Stimulated activated CD8-positive, alpha-beta memory T cell treated with anti-CD3 and anti-CD28 coated beads, Interleukin-4, amount 100 ng/mL, for 4 hours (primary cell): ENCODE results near the gene TCF23.
A peak's percentile ranks its signal among the peaks of the same experiment; 100 is the strongest.

Experiments
- DNase-seq, 2 donors: peaks; one replicate each; pipeline ENCODE4 v3.0.0-alpha.2; 2020; ENCODE audit warnings: low read depth in 2 of 2, low spot score in 1 of 2

The TCF23 gene

DNA sequence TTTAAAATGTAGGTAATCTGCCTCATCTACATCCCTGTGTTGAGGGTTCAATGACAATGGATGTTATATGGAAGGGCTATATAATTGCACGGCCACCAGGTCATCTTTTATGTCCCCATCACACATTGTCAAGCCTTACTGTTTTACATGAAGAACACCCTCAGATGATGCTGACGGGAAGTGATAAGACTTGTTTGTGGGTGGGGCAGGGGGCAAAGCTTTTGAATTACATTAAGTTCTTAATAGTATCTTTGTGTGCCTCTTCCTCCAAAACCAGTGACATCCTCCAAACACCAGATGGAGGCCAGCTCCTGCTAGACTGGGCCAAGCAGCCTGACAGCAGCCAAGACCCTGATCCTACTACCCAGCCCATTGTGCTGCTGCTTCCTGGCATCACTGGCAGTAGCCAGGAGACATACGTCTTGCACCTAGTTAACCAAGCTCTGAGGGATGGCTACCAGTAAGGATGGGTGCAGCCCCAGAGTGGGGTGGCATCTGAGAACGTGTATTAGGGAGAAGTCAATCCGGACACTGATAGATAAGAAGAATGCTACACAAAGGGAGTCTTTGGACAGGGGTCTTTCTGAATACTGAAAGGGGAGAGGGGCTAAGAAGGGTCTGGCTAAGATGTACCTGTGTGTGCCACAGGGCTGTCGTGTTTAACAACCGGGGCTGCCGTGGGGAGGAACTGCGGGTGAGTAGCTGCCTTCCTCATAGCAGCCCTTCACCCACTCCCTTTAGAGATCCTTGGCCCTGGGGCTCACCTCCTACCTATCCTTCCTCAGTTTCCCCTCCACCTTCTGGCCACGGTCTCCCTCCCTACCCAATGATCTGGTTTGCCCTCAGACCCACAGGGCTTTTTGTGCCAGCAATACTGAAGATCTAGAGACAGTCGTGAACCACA lies 19.9 kb upstream of the TCF23 start:
- DNase-seq = no peak

DNA sequence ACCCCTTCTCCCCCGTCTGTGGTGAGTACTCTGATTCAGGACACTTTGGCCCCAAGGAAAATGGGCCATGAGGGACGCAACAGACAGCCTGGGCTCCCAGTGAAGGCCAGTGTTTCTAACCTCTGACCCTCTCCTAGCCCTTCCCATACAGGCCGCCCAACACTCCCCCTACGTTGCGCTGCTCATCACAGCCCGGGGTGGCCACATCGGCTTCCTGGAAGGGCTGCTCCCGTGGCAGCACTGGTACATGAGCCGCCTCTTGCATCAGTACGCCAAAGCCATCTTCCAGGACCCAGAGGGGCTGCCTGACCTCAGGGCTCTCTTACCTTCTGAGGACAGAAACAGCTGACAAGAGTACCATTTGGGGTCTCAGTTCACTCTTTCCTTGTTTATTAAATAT lies 18.4 kb upstream of the TCF23 start:
- no peak for DNase-seq

- DNase-seq = no peak
Observed at GRCh38 chr2:27131429-27131828, 17.4 kb upstream of the TCF23 start.

DNA sequence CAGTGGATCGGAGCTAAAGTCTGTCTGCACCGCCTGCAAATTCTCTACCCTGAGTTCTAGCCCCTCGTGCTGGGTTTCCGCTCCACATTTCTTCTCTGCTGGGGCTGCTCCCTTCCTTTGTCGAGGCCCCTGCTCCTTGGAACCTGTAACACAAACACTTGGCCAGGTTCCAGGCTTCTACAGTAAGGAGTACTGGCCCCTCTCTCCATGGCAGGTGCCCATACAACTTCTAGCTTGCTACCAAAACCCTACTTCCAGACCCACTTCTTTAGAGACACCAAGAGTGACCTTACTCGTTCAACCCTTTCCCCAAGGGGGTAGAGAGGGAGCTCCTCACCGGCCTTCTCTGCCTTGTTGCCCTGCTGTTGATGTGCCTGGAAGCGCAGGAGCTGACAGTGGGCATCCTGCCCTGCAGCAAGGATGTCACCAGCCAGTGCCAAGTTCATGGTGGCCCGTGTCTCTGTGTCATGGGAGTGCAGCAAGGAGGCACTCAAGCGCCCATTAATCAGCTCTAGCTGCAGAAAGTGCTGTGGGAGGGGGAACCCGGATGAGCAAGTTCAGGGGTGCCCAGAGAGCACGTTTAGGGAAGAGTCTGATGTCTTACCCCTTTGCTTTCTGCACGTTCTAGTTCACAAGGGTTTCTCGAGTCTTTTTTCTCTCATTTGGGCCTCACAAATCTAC lies 15.5 kb upstream of the TCF23 start:
- no peak for DNase-seq

GRCh38 chr2:27133905-27134780 lies 14.7 kb upstream of the TCF23 start, which contains the start of gene PREB:
Gene PREB, minus strand, starts transcription at chr2:27134636. Its CDS starts 215 bp downstream, at chr2:27134421.
- DNase-seq = peak; percentile 97

DNA sequence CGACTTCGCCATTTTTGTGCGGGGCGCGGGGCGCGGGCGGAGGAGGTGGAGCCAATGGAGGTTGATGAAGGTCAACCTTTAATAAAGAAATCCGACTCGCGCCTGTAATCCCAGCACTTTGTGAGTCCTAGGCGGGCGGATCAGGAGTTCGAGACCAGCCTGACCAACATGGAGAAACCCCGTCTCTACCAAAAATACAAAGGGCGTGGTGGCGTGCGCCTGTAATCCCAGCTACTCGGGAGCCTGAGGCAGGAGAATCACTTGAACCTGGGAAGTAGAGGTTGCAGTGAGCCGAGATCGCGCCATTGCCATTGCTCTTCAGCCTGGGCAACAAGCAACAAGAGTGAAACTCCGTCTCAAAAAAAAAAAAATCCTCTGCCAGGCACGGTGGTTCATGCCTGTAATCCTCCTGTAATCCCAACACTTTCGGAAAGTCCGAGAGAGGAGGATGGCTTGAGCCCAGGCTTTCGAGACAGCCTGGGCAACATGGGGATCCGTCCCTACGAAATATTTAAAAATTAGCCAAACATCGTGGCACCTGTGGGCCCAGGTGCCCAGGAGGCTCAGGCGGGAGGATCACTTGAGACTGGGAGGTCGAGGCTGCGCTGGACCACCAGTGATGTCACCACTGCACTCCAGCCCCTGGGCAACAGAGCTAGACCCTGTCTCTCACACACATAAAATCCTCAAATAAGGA lies 13.9 kb upstream of the TCF23 start:
- DNase-seq = no peak

- no peak for DNase-seq
Observed at GRCh38 chr2:27135478-27135955, 13.3 kb upstream of the TCF23 start.

DNA sequence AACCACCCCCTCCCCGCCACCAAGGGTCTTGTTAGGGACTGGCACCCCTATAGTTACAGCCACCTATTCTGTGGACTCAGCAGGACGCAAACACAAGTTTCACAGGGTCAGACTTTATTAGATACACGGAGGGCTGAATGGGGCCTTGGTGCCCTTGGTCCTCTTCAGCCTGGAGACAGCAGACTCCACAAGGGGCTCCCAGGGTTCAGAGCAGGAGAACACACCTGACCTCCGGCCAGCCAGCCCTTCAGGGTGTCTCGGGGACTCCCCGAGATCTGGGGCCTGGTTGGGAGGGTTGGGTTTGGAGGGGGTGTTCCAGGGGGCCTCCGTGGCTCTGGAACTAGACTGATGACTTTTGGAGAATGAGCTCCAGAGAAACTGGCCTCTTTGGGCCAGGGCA lies 12.1 kb upstream of the TCF23 start:
- DNase-seq = no peak

GRCh38 chr2:27137322-27137935 lies 11.4 kb upstream of the TCF23 start:
- DNase-seq = no peak

GRCh38 chr2:27138111-27138510 lies 10.7 kb upstream of the TCF23 start:
- no peak for DNase-seq

- no peak for DNase-seq
Observed at GRCh38 chr2:27139310-27139709, 9.5 kb upstream of the TCF23 start, which contains the start of gene PRR30. Gene PRR30, minus strand, starts transcription at chr2:27139410. Its CDS starts 1,081 bp downstream, at chr2:27138329.

- no peak for DNase-seq
Observed at GRCh38 chr2:27143285-27143684, 5.5 kb upstream of the TCF23 start.

DNA sequence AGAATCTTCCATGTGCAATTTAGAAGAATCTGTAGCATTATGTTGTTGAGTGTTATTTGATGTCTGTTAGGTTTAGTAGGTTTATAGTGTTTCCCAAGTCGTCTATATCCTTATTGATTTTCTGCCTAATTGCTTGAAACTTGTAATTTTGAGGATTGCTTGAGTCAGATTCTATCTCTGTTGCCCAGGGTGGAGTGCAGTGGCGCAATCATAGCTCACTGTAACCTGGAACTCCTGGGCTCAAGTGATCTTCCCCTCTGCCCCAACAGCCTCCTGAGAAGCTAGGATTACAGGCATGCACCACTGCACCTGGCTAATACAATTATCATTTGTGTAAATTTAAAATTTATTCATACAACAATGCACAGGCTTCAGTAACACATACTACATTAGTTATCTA lies 3.1 kb upstream of the TCF23 start:
- no peak for DNase-seq

- DNase-seq = no peak
Observed at GRCh38 chr2:27147935-27148334, 869 bp upstream of the TCF23 start.

GRCh38 chr2:27149570-27150405 lies 984 bp downstream of the TCF23 start:
- no peak for DNase-seq

DNA sequence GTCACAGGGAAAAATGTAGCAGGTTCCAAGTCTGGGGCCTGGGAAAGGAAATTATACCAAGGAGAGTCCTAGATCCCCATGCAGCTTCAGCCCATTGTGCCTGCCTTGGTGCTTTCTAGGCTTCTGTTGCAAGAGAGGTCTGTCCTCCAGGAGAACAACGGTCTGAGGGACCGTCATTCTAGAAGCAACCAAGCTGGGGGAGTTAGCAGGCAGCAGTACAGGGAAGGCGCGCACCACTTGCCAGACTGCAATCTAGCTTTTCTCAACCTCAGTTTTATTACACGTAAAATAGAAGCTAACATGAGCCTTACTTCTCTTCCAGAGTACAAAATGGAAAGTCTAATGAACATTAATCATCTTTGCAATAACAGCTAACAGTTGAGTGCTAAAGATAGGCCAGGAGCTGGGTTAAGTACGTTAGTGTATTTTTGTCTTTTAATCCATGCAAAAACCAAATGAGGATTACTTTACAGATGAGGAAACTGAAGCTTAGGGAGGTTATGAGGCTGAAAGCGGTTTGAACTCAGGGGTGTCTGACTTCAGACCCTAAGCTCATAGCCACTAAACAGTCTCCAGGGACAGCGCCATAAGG lies 1.9 kb downstream of the TCF23 start:
- DNase-seq = no peak

DNA sequence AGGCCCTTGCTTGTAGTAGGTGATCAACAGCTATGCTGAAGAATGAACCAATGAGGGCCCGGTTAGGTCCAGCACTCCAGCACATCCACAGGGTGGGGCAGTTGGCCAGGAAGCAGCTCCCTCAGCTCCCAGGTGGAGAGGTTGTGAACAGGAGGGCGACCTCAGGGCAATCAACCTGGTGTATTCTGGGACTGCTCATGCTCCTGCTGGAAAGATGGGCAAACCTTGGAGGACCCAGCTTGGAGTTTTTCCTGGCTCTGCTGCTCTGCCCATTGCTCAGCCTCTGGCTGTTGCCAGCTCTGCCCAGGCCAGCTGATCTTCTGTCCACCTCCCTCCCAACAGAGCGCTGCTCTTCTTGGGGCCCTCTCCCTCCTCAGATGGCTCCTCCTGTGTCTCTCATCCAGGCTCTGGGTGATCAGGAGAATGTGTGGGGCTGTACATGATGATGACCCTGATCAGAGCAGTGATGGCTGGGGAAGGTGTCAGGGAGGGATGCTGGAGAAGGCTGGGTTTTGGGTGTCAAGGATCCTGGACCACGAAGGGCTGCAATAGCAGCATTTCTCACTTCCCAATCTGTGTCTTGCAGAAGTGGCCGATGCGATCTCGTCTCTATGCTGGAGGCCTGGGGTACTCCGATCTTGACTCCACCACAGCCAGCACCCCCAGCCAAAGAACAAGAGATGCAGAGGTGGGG lies 3.4 kb downstream of the TCF23 start:
- DNase-seq = no peak

GRCh38 chr2:27152796-27153464 lies 4.1 kb downstream of the TCF23 start:
- DNase-seq = no peak
